A549 (cell line): Measurements from ENCODE around the gene ZFY.

Source experiments
- JUN ChIP-seq, 2 experiments: fragments of >200 bp; sonication (Bioruptor Twin); formaldehyde crosslinking; IDR thresholded peaks; 2 replicates in 1 of 2; 3 replicates in 1 of 2; pipeline ENCODE4 v1.6.1; 2016 to 2017
- POLR2A ChIP-seq: IDR thresholded peaks from 2 replicates; pipeline ENCODE4 v1.6.1; 2012; ENCODE audit warnings: mild to moderate bottlenecking, low read length
- TF ChIP-seq, protein P1 (sequence below): fragments of >200 bp; sonication (Bioruptor Twin); formaldehyde crosslinking; IDR thresholded peaks from 3 replicates; pipeline ENCODE4 v1.5.1; 2016

DNA sequence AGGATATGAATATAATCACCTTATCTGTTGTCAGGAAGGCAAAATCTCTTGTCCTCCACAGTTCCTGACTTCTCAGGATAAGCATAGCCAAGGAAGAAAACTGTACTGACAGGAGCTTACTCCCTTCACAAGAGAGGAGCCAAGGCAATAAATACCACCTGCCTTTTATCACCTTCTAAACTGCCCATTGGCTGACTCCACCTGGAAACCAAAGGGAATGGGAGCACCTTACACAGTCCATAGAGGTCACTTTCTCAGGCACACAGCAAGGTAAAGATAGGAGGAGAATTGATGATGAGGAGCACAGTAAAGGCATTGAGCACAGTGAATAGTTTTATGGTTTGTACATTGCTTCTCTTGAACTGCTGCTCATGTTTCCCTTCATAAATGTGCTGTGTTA lies 72.8 kb downstream of the ZFY start:
- TF ChIP-seq POLR2A (no peak), JUN (IDR thresholded peaks at IDR 0.05) (no peak)
- TF ChIP-seq, protein P1, sequence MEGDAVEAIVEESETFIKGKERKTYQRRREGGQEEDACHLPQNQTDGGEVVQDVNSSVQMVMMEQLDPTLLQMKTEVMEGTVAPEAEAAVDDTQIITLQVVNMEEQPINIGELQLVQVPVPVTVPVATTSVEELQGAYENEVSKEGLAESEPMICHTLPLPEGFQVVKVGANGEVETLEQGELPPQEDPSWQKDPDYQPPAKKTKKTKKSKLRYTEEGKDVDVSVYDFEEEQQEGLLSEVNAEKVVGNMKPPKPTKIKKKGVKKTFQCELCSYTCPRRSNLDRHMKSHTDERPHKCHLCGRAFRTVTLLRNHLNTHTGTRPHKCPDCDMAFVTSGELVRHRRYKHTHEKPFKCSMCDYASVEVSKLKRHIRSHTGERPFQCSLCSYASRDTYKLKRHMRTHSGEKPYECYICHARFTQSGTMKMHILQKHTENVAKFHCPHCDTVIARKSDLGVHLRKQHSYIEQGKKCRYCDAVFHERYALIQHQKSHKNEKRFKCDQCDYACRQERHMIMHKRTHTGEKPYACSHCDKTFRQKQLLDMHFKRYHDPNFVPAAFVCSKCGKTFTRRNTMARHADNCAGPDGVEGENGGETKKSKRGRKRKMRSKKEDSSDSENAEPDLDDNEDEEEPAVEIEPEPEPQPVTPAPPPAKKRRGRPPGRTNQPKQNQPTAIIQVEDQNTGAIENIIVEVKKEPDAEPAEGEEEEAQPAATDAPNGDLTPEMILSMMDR = no peak
